Panc1 (cell line): ENCODE data around the gene ACADM. TPM values are rescaled to one million over a fixed set of nuclear protein-coding genes. Genes with fewer than 3 reads are reported as not detected.

Source experiments
- ATAC-seq: fragments of 200-7000 bp; cut with Tn5 transposase; 2 replicates; pipeline ENCODE4 v1.9.1; 2020; ENCODE audit warnings: mild to moderate bottlenecking, moderate library complexity
- BruUV-seq: library from RNA; stranded (reverse); fragments of 400-500 nt; replicated peaks from 2 replicates; lab custom pipeline; 2021; lab: Mats Ljungman, UMichigan
- CTCF ChIA-PET: fragments of 300-600 bp; sonication (Branson Sonifier 250); formaldehyde crosslinking; loops from one replicate; lab custom pipeline; 2022; ENCODE audit warnings: antibody characterized with exemption; lab: Charles Lee
- POLR2A ChIA-PET: fragments of 300-600 bp; sonication (Branson Sonifier 250); formaldehyde crosslinking; loops from one replicate; lab custom pipeline; 2022; ENCODE audit warnings: antibody characterized with exemption; lab: Charles Lee
- DNase-seq: peaks from one replicate; pipeline ENCODE4 v3.0.0-alpha.2; 2010; ENCODE audit warnings: low read depth, low spot score
- H3K27ac ChIP-seq: 2 replicates; pipeline ENCODE4 v1.5.1; 2011; ENCODE audit warnings: mild to moderate bottlenecking, low read length, inconsistent platforms
- H3K27me3 ChIP-seq: fragments of 200-500 bp; sonication (Bioruptor generic); 2 replicates; pipeline ENCODE4 v1.6.0; 2014; ENCODE audit warnings: low read length, inconsistent platforms; ENCODE audit not compliant: control insufficient read depth, insufficient read depth
- H3K36me3 ChIP-seq: fragments of 200-500 bp; sonication (Bioruptor generic); 2 replicates; pipeline ENCODE4 v1.5.1; 2014; ENCODE audit warnings: inconsistent platforms, mild to moderate bottlenecking, low read length, moderate library complexity; ENCODE audit not compliant: control insufficient read depth, insufficient read depth
- H3K4me1 ChIP-seq: 2 replicates; pipeline ENCODE4 v1.5.1; 2011; ENCODE audit warnings: inconsistent platforms, mild to moderate bottlenecking, low read length, moderate library complexity; ENCODE audit not compliant: control insufficient read depth, insufficient read depth
- H3K4me3 ChIP-seq, 2 experiments: 2 replicates each; pipeline ENCODE4 v1.5.1; 2011 to 2012; ENCODE audit warnings: low read depth in 2 of 2, low read length in 2 of 2, mild to moderate bottlenecking in 2 of 2, inconsistent platforms in 1 of 2, moderate library complexity in 1 of 2
- H3K9me3 ChIP-seq: fragments of 200-500 bp; sonication (Bioruptor generic); 2 replicates; pipeline ENCODE4 v1.5.1; 2014; ENCODE audit warnings: low read depth, mild to moderate bottlenecking, inconsistent platforms, low read length, moderate library complexity; ENCODE audit not compliant: control insufficient read depth, insufficient read depth
- POLR2AphosphoS5 ChIP-seq: IDR thresholded peaks from 2 replicates; pipeline ENCODE4 v1.6.1; 2012; ENCODE audit warnings: mild to moderate bottlenecking, low read depth, low read length, moderate library complexity
- SIN3A ChIP-seq: IDR thresholded peaks from 2 replicates; pipeline ENCODE4 v1.6.1; 2012; ENCODE audit warnings: low read depth, mild to moderate bottlenecking, low read length, moderate library complexity, borderline replicate concordance; ENCODE audit not compliant: insufficient read depth
- TCF7L2 ChIP-seq: IDR thresholded peaks from 2 replicates; pipeline ENCODE4 v1.6.1; 2011; ENCODE audit warnings: mild to moderate bottlenecking, low read depth, low read length, inconsistent platforms
- in situ Hi-C: cut with HindIII; loops from 2 replicates; pipeline ENCODE4 v1.10.0; 2016; ENCODE audit warnings: low sequenced_read_pairs, low pct_unique_long_range_greater_than_20kb
- intact Hi-C: fragments of 100-400 bp; cut with micrococcal nuclease; formaldehyde crosslinking; loops from one replicate; pipeline ENCODE4 v1.10.0; 2022; ENCODE audit not compliant: unreplicated experiment
- total RNA-seq: library from RNA; stranded (reverse); gene quantifications from one replicate; pipeline ENCODE4 v1.2.1, GENCODE V29; 2021; ENCODE audit not compliant: unreplicated experiment
- TF ChIP-seq, protein P1 (sequence below): fragments of 450-650 bp; IDR thresholded peaks from 2 replicates; pipeline ENCODE4 v1.5.1; 2017; ENCODE audit warnings: mild to moderate bottlenecking
- TF ChIP-seq, protein P2 (sequence below), 2 experiments: IDR thresholded peaks; 2 replicates each; pipeline ENCODE4 v1.6.1; 2011 to 2012; ENCODE audit warnings: low read depth in 2 of 2, control low read depth in 1 of 2, low read length in 1 of 2, mild to moderate bottlenecking in 1 of 2, moderate library complexity in 1 of 2; ENCODE audit not compliant: insufficient read depth in 1 of 2

The ACADM gene
- total RNA-seq, 1 experiment from 2014 or later, result 57.2 TPM

DNA sequence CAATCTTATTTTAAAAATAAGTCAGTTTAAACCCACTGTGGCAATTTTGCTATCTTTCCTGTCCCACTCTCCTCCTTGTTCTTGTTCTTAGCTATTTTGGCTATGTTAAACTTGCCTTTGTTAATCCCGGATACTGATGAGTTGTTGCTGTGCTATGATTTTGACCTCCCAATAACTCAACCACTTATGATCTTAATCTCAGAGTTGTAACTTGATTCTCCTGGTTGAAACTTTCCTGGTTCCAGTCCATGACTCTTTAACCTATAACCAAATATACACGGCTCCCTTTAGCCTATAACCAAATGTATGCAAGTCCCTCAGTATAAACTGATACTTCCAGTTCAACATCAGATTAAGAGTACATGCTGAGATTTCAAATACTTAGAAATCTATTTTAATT is 15.6 kb upstream of the ACADM start:
- TF ChIP-seq, protein P1, sequence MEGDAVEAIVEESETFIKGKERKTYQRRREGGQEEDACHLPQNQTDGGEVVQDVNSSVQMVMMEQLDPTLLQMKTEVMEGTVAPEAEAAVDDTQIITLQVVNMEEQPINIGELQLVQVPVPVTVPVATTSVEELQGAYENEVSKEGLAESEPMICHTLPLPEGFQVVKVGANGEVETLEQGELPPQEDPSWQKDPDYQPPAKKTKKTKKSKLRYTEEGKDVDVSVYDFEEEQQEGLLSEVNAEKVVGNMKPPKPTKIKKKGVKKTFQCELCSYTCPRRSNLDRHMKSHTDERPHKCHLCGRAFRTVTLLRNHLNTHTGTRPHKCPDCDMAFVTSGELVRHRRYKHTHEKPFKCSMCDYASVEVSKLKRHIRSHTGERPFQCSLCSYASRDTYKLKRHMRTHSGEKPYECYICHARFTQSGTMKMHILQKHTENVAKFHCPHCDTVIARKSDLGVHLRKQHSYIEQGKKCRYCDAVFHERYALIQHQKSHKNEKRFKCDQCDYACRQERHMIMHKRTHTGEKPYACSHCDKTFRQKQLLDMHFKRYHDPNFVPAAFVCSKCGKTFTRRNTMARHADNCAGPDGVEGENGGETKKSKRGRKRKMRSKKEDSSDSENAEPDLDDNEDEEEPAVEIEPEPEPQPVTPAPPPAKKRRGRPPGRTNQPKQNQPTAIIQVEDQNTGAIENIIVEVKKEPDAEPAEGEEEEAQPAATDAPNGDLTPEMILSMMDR, result no peak
- no peak for TF ChIP-seq POLR2AphosphoS5
- TF ChIP-seq, protein P2, sequence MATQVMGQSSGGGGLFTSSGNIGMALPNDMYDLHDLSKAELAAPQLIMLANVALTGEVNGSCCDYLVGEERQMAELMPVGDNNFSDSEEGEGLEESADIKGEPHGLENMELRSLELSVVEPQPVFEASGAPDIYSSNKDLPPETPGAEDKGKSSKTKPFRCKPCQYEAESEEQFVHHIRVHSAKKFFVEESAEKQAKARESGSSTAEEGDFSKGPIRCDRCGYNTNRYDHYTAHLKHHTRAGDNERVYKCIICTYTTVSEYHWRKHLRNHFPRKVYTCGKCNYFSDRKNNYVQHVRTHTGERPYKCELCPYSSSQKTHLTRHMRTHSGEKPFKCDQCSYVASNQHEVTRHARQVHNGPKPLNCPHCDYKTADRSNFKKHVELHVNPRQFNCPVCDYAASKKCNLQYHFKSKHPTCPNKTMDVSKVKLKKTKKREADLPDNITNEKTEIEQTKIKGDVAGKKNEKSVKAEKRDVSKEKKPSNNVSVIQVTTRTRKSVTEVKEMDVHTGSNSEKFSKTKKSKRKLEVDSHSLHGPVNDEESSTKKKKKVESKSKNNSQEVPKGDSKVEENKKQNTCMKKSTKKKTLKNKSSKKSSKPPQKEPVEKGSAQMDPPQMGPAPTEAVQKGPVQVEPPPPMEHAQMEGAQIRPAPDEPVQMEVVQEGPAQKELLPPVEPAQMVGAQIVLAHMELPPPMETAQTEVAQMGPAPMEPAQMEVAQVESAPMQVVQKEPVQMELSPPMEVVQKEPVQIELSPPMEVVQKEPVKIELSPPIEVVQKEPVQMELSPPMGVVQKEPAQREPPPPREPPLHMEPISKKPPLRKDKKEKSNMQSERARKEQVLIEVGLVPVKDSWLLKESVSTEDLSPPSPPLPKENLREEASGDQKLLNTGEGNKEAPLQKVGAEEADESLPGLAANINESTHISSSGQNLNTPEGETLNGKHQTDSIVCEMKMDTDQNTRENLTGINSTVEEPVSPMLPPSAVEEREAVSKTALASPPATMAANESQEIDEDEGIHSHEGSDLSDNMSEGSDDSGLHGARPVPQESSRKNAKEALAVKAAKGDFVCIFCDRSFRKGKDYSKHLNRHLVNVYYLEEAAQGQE (IDR thresholded peaks at IDR 0.05; ENCODE audit: insufficient read depth in 1 of 2, low read depth in 2 of 2, low read length in 1 of 2), result no peak
- no peak for TF ChIP-seq TCF7L2
- TF ChIP-seq SIN3A, result no peak
- no peaks in the 10 kb centered on the region for H3K36me3 ChIP-seq
- ATAC-seq (peak; percentile 48; the same call in 1 of the 2 replicates), DNase-seq (no peak)
- H3K27ac ChIP-seq, result no peak overlapping the region
- in situ Hi-C loops, result no loop called here
- no TSS peak for BruUV-seq
- POLR2A ChIA-PET, result no interaction called here
- CTCF ChIA-PET, result interaction anchor here (0.6 kb wide), 1 partner anchor 1619 kb away, joined by 4 read pairs; no protein-coding TSS in a partner anchor
- no peaks in the 10 kb centered on the region for H3K9me3 ChIP-seq
- H3K4me3 ChIP-seq, result no peak overlapping the region
- intact Hi-C loops, result no loop called here
- H3K4me1 ChIP-seq, result no peaks in the 10 kb centered on the region
- no peaks in the 10 kb centered on the region for H3K27me3 ChIP-seq

DNA sequence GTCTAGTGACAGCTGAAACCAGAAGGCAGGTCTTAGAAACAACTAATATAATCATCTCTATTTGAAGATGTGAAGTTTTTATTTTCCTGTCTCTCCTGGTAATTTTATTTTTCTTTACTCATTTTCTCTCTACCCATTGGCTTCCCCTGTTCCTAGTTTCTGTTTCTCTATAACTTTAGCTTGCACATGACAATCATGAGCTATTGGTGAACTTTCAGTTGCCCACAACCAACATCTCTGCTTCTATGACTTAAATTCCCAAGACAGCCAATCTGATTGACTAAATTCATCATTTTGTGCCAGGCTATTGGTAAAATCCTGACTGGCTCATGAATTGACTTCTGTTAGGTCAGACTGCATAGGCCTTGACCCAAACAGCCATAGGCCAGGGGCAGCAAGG is 13.7 kb upstream of the ACADM start:
- no TSS peak for BruUV-seq
- H3K9me3 ChIP-seq, result no peaks in the 10 kb centered on the region
- POLR2A ChIA-PET, result no interaction called here
- H3K36me3 ChIP-seq, result no peaks in the 10 kb centered on the region
- H3K4me3 ChIP-seq, result no peak overlapping the region
- in situ Hi-C loops, result no loop called here
- intact Hi-C loops, result no loop called here
- CTCF ChIA-PET, result no interaction called here
- H3K27me3 ChIP-seq, result no peaks in the 10 kb centered on the region
- TF ChIP-seq SIN3A (no peak), POLR2AphosphoS5 (no peak), TCF7L2 (no peak)
- TF ChIP-seq, protein P2 (IDR thresholded peaks at IDR 0.05; ENCODE audit: insufficient read depth in 1 of 2, low read depth in 2 of 2, low read length in 1 of 2), result no peak
- TF ChIP-seq, protein P1, result no peak
- no peak overlapping the region for H3K27ac ChIP-seq
- no peak for DNase-seq
- no peak for ATAC-seq
- no peaks in the 10 kb centered on the region for H3K4me1 ChIP-seq
